Measurements from ENCODE around the gene SCUBE2.

DNA sequence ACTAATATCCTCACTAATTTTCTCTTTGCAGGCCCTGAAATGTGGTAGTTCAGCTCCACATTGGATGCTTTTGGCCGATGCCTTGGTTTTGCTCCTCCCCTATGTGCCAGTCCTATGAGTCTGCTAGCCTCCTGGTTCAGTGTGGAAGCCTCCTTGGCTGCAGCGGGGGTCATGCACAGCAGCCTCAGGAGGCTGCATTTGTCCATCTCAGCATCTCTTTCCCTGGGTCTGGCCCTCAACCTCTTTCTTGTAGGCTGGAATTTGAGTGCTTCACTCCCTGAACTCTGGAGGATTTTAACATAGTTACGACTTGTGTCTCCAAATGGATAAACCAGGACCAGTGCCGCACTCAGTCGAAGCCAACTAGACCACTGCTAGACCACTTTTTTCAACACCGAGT is 34.9 kb downstream of the SCUBE2 start:
- TF ChIP-seq, protein P1, sequence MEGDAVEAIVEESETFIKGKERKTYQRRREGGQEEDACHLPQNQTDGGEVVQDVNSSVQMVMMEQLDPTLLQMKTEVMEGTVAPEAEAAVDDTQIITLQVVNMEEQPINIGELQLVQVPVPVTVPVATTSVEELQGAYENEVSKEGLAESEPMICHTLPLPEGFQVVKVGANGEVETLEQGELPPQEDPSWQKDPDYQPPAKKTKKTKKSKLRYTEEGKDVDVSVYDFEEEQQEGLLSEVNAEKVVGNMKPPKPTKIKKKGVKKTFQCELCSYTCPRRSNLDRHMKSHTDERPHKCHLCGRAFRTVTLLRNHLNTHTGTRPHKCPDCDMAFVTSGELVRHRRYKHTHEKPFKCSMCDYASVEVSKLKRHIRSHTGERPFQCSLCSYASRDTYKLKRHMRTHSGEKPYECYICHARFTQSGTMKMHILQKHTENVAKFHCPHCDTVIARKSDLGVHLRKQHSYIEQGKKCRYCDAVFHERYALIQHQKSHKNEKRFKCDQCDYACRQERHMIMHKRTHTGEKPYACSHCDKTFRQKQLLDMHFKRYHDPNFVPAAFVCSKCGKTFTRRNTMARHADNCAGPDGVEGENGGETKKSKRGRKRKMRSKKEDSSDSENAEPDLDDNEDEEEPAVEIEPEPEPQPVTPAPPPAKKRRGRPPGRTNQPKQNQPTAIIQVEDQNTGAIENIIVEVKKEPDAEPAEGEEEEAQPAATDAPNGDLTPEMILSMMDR (IDR thresholded peaks at IDR 0.05; ENCODE audit: extremely low read depth in 1 of 2, insufficient read depth in 1 of 2, low read depth in 1 of 2, low read length in 2 of 2) = no peak
- TF ChIP-seq POLR2A (IDR thresholded peaks at IDR 0.05; ENCODE audit: low read depth, low read length) (no peak), POLR2AphosphoS5 (IDR thresholded peaks at IDR 0.05; ENCODE audit: insufficient read depth, low read depth, low read length) (no peak)
